Bronchial smooth muscle cell (primary cell): ENCODE results near the gene LEO1. TPM values are rescaled to one million over a fixed set of nuclear protein-coding genes. Genes with fewer than 3 reads are reported as not detected.

Experiments used
- total RNA-seq: library from RNA; depleted of rRNA; stranded (reverse); fragments of >200 nt; gene quantifications from 2 replicates; pipeline ENCODE4 v1.2.1, GENCODE V29; 2014

The LEO1 gene
- total RNA-seq = 25.5 and 35.8 TPM in 2 replicates

GRCh38 chr15:51971375-51972133, at the start of gene LEO1:
TSS of gene LEO1 (minus strand) at chr15:51971778. CDS start at chr15:51971745, 33 bp downstream.

GRCh38 chr15:52018693-52019393, 47.3 kb upstream of the LEO1 start, which contains the start of gene MAPK6:
TSS of gene MAPK6 (plus strand) at chr15:52019219. CDS start at chr15:52046461, 27,242 bp downstream.

Other genes starting within 250 kb of the LEO1 start
- gene LYSMD2, start 234.1 kb downstream of the LEO1 start, total RNA-seq = 1.3 and 2.5 TPM in 2 replicates
- gene TMOD2, start 220.2 kb downstream of the LEO1 start, total RNA-seq = 5.1 and 5.2 TPM in 2 replicates
- 26.9 and 37.0 TPM in 2 replicates for gene TMOD3, start 142.1 kb downstream of the LEO1 start, total RNA-seq
- 38.0 and 38.1 TPM in 2 replicates for gene MAPK6, start 47.4 kb upstream of the LEO1 start, total RNA-seq
- gene BCL2L10, start 141.0 kb upstream of the LEO1 start, total RNA-seq = 0.09 TPM in 1 of 2 replicates, not detected in the other
- 39.1 and 47.9 TPM in 2 replicates for gene GNB5, start 219.6 kb upstream of the LEO1 start, total RNA-seq